Liver (tissue), 9 donors: ENCODE data around the gene NTNG2. TPM values are rescaled to one million over a fixed set of nuclear protein-coding genes. Genes with fewer than 3 reads are reported as not detected.
A peak's percentile ranks its signal among the peaks of the same experiment; 100 is the strongest.

Experiments used
- DNase-seq: peaks from one replicate; pipeline ENCODE4 v3.0.0-alpha.2; 2017; ENCODE audit warnings: low spot score
- H3K27ac ChIP-seq, 2 donors: one replicate each; pipeline ENCODE4 v1.7.0; 2013; ENCODE audit warnings: inconsistent platforms in 2 of 2, low read length in 2 of 2, control low read depth in 1 of 2, low read depth in 1 of 2, mild to moderate bottlenecking in 1 of 2
- H3K27me3 ChIP-seq, 4 donors: one replicate each; pipeline versions ENCODE4 v1.6.1 to v1.7.0; 2013; ENCODE audit warnings: low read length in 3 of 4, inconsistent platforms in 1 of 4, mild to moderate bottlenecking in 1 of 4, moderate library complexity in 1 of 4; ENCODE audit not compliant: control insufficient read depth in 4 of 4, insufficient read depth in 4 of 4
- H3K36me3 ChIP-seq, 4 donors: one replicate each; pipeline versions ENCODE4 v1.6.1 to v1.7.0; 2013; ENCODE audit warnings: low read length in 3 of 4, mild to moderate bottlenecking in 3 of 4, low read depth in 1 of 4, moderate library complexity in 1 of 4; ENCODE audit not compliant: control insufficient read depth in 4 of 4, insufficient read depth in 3 of 4
- H3K4me1 ChIP-seq, 4 donors: one replicate each; pipeline versions ENCODE4 v1.6.1 to v1.7.0; 2013; ENCODE audit warnings: low read length in 3 of 4, mild to moderate bottlenecking in 3 of 4, moderate library complexity in 1 of 4; ENCODE audit not compliant: control insufficient read depth in 4 of 4, insufficient read depth in 4 of 4
- H3K4me3 ChIP-seq, 3 donors: one replicate each; pipeline versions ENCODE4 v1.6.1 to v1.7.0; 2013; ENCODE audit warnings: low read length in 3 of 3, control low read depth in 1 of 3, low read depth in 1 of 3, mild to moderate bottlenecking in 1 of 3
- H3K9ac ChIP-seq, 2 donors: one replicate each; pipeline ENCODE4 v1.7.0; 2013; ENCODE audit warnings: low read length in 2 of 2, mild to moderate bottlenecking in 2 of 2, moderate library complexity in 2 of 2, control low read depth in 1 of 2, low read depth in 1 of 2
- H3K9me3 ChIP-seq, 4 donors: one replicate each; pipeline versions ENCODE4 v1.6.1 to v1.7.0; 2013; ENCODE audit warnings: low read length in 3 of 4; ENCODE audit not compliant: control insufficient read depth in 4 of 4
- EGR1 ChIP-seq, 2 donors: IDR thresholded peaks; 2 replicates each; pipeline ENCODE4 v1.6.1; 2016 to 2018; ENCODE audit warnings: antibody characterized with exemption in 2 of 2, low read depth in 2 of 2
- FOXA1 ChIP-seq: IDR thresholded peaks from 2 replicates; pipeline ENCODE4 v1.6.1; 2016; ENCODE audit warnings: antibody characterized with exemption
- HNF4A ChIP-seq, 2 donors: conservative IDR thresholded peaks; 2 replicates each; pipeline ENCODE4 v1.6.1; 2016; ENCODE audit warnings: antibody characterized with exemption in 2 of 2, mild to moderate bottlenecking in 2 of 2
- HNF4G ChIP-seq: IDR thresholded peaks from 2 replicates; pipeline ENCODE4 v1.6.1; 2016; ENCODE audit warnings: antibody characterized with exemption
- JUND ChIP-seq, 2 donors: IDR thresholded peaks; 2 replicates each; pipeline ENCODE4 v1.6.1; 2016; ENCODE audit warnings: antibody characterized with exemption in 2 of 2
- NR2F2 ChIP-seq: IDR thresholded peaks from 2 replicates; pipeline ENCODE4 v1.6.1; 2016; ENCODE audit warnings: antibody characterized with exemption
- RXRA ChIP-seq, 2 donors: IDR thresholded peaks; 2 replicates each; pipeline ENCODE4 v1.6.1; 2017 to 2018; ENCODE audit warnings: antibody characterized with exemption in 2 of 2, mild to moderate bottlenecking in 1 of 2
- SP1 ChIP-seq: IDR thresholded peaks from 2 replicates; pipeline ENCODE4 v1.6.1; 2018; ENCODE audit warnings: antibody characterized with exemption, mild to moderate bottlenecking
- TAF1 ChIP-seq: conservative IDR thresholded peaks from 2 replicates; pipeline ENCODE4 v1.6.1; 2016; ENCODE audit warnings: antibody characterized with exemption, mild to moderate bottlenecking
- YY1 ChIP-seq: IDR thresholded peaks from 2 replicates; pipeline ENCODE4 v1.6.1; 2016; ENCODE audit warnings: antibody characterized with exemption, mild to moderate bottlenecking
- ZBTB33 ChIP-seq: IDR thresholded peaks from 2 replicates; pipeline ENCODE4 v1.6.1; 2016; ENCODE audit warnings: antibody characterized with exemption
- WGBS: extraction: QIAGEN DNeasy Blood & Tissue Kit; methylation state at CpG from one replicate; pipeline ENCODE4 v1.1.7; 2013; 5-methylcytosine and 5-hydroxymethylcytosine counted together
- polyA plus RNA-seq, 2 donors: library from polyadenylated mRNA; stranded (reverse) in 1 of 2; unstranded in 1 of 2; fragments of 200-250 nt in 1 of 2; fragments of >200 nt in 1 of 2; fragmentation: Nextera tagmentation in 1 of 2; extraction: Ambion mirVana in 1 of 2; gene quantifications; one replicate each; pipeline versions ENCODE4 v1.2.1 to v1.2.3, GENCODE V29; 2013 to 2015
- total RNA-seq, 2 donors: library from RNA; depleted of rRNA; stranded (reverse); fragments of >200 nt; gene quantifications; one replicate each; pipeline ENCODE4 v1.2.3, GENCODE V29; 2014
- TF ChIP-seq, protein P1 (sequence below): IDR thresholded peaks from 2 replicates; pipeline ENCODE4 v1.6.1; 2016; ENCODE audit warnings: antibody characterized with exemption, mild to moderate bottlenecking
- TF ChIP-seq, protein P2 (sequence below): fragments of 150-350 bp; IDR thresholded peaks from 2 replicates; pipeline ENCODE4 v1.5.1; 2017; ENCODE audit warnings: improper control_type of control experiment, low read depth, low read length; ENCODE audit not compliant: missing input control
- TF ChIP-seq, protein P3 (sequence below): IDR thresholded peaks from 2 replicates; pipeline ENCODE4 v1.6.1; 2016; ENCODE audit warnings: antibody characterized with exemption
- TF ChIP-seq, protein P4 (sequence below): IDR thresholded peaks from 2 replicates; pipeline ENCODE4 v1.6.1; 2016; ENCODE audit warnings: antibody characterized with exemption
- donor health status: healthy.
- donor health status: healthy.
- donor health status: healthy.
- donor health status: healthy.
- donor health status: healthy.

NTNG2 gene
- total and polyA plus RNA-seq, 4 donors = 0.12 to 0.42 (median 0.28) TPM; not detected in 1

GRCh38 chr9:132163876-132164603 is 2.2 kb downstream of the NTNG2 start:
- Histone ChIP-seq H3K36me3 (no peaks in the 10 kb centered on the region), H3K9ac (no peak overlapping the region), H3K9me3 (no peaks in the 10 kb centered on the region), H3K27ac (no peak overlapping the region), H3K4me3 (peak overlapping the region in 1 of 3 donors; percentile 78), H3K27me3 (peaks cover 0 to 9% (median 4%) of the 10 kb centered on the region in 4 donors), H3K4me1 (peaks cover 17 to 38% (median 24%) of the 10 kb centered on the region in 4 donors)
- no peak for TF ChIP-seq SP1
- TF ChIP-seq HNF4A (conservative IDR thresholded peaks at IDR 0.05) = no peak
- TF ChIP-seq, protein P1, sequence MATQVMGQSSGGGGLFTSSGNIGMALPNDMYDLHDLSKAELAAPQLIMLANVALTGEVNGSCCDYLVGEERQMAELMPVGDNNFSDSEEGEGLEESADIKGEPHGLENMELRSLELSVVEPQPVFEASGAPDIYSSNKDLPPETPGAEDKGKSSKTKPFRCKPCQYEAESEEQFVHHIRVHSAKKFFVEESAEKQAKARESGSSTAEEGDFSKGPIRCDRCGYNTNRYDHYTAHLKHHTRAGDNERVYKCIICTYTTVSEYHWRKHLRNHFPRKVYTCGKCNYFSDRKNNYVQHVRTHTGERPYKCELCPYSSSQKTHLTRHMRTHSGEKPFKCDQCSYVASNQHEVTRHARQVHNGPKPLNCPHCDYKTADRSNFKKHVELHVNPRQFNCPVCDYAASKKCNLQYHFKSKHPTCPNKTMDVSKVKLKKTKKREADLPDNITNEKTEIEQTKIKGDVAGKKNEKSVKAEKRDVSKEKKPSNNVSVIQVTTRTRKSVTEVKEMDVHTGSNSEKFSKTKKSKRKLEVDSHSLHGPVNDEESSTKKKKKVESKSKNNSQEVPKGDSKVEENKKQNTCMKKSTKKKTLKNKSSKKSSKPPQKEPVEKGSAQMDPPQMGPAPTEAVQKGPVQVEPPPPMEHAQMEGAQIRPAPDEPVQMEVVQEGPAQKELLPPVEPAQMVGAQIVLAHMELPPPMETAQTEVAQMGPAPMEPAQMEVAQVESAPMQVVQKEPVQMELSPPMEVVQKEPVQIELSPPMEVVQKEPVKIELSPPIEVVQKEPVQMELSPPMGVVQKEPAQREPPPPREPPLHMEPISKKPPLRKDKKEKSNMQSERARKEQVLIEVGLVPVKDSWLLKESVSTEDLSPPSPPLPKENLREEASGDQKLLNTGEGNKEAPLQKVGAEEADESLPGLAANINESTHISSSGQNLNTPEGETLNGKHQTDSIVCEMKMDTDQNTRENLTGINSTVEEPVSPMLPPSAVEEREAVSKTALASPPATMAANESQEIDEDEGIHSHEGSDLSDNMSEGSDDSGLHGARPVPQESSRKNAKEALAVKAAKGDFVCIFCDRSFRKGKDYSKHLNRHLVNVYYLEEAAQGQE = no peak
- no peak for TF ChIP-seq NR2F2
- TF ChIP-seq FOXA1 = no peak
- TF ChIP-seq JUND (IDR thresholded peaks at IDR 0.05) = no peak
- no peak for TF ChIP-seq YY1
- no peak for TF ChIP-seq ZBTB33
- no peak for TF ChIP-seq EGR1 (IDR thresholded peaks at IDR 0.05; ENCODE audit: low read depth in 2 of 2)
- no peak for TF ChIP-seq RXRA (IDR thresholded peaks at IDR 0.05)
- TF ChIP-seq TAF1 = no peak
- no peak for TF ChIP-seq HNF4G
- TF ChIP-seq, protein P2, sequence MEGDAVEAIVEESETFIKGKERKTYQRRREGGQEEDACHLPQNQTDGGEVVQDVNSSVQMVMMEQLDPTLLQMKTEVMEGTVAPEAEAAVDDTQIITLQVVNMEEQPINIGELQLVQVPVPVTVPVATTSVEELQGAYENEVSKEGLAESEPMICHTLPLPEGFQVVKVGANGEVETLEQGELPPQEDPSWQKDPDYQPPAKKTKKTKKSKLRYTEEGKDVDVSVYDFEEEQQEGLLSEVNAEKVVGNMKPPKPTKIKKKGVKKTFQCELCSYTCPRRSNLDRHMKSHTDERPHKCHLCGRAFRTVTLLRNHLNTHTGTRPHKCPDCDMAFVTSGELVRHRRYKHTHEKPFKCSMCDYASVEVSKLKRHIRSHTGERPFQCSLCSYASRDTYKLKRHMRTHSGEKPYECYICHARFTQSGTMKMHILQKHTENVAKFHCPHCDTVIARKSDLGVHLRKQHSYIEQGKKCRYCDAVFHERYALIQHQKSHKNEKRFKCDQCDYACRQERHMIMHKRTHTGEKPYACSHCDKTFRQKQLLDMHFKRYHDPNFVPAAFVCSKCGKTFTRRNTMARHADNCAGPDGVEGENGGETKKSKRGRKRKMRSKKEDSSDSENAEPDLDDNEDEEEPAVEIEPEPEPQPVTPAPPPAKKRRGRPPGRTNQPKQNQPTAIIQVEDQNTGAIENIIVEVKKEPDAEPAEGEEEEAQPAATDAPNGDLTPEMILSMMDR = no peak
- TF ChIP-seq, protein P3, sequence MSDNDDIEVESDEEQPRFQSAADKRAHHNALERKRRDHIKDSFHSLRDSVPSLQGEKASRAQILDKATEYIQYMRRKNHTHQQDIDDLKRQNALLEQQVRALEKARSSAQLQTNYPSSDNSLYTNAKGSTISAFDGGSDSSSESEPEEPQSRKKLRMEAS = no peak
- TF ChIP-seq, protein P4, sequence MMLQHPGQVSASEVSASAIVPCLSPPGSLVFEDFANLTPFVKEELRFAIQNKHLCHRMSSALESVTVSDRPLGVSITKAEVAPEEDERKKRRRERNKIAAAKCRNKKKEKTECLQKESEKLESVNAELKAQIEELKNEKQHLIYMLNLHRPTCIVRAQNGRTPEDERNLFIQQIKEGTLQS = no peak
- DNase-seq = no peak
- 11% methylated on average over 45 of the region's 45 CpGs for WGBS
